Ascending aorta (tissue), 2 donors: Measurements from ENCODE around the gene TCEA2. TPM values are rescaled to one million over a fixed set of nuclear protein-coding genes. Genes with fewer than 3 reads are reported as not detected.

Experiments used
- DNase-seq, 2 donors: peaks; one replicate each; pipeline ENCODE4 v3.0.0-alpha.2; 2019; ENCODE audit warnings: low spot score in 2 of 2
- H3K27ac ChIP-seq, 2 donors: fragments of 200-600 bp; sonication (generic); one replicate each; pipeline ENCODE4 v1.5.1; 2016 to 2017; ENCODE audit warnings: mild to moderate bottlenecking in 1 of 2
- H3K27me3 ChIP-seq: fragments of 200-600 bp; sonication (generic); one replicate; pipeline ENCODE4 v1.5.1; 2017
- H3K36me3 ChIP-seq, 2 donors: fragments of 200-600 bp; sonication (generic); one replicate each; pipeline ENCODE4 v1.5.1; 2016
- H3K4me1 ChIP-seq, 2 donors: fragments of 200-600 bp; sonication (generic); one replicate each; pipeline ENCODE4 v1.5.1; 2016 to 2017; ENCODE audit warnings: mild to moderate bottlenecking in 1 of 2
- H3K4me3 ChIP-seq, 2 donors: fragments of 200-600 bp; sonication (generic); one replicate each; pipeline ENCODE4 v1.5.1; 2016 to 2017; ENCODE audit warnings: mild to moderate bottlenecking in 1 of 2
- H3K9me3 ChIP-seq, 2 donors: fragments of 200-600 bp; sonication (generic); one replicate each; pipeline ENCODE4 v1.5.1; 2016
- CTCF ChIP-seq, 3 experiments: fragments of 200-600 bp in 2 of 3; fragments of 450-650 bp in 1 of 3; sonication (generic) in 2 of 3; IDR thresholded peaks; one replicate each; pipeline ENCODE4 v1.5.1; 2016 to 2019; ENCODE audit warnings: antibody characterized with exemption in 3 of 3, mild to moderate bottlenecking in 1 of 3, moderate library complexity in 1 of 3
- intact Hi-C: fragments of 100-400 bp; cut with DNase I; formaldehyde crosslinking; loops from one replicate; pipeline ENCODE4 v1.15.1; 2023
- total RNA-seq: library from RNA; depleted of rRNA; stranded (reverse); fragments of >200 nt; gene quantifications from one replicate; pipeline ENCODE4 v1.1.0, GENCODE V29; 2016

TCEA2 gene
- total RNA-seq, 1 donor from 2014 or later: 61.4 TPM

GRCh38 chr20:64111841-64112641 lies 49.0 kb downstream of the TCEA2 start:
- no peaks in the 10 kb centered on the region for H3K4me1 ChIP-seq
- H3K4me3 ChIP-seq: no peak overlapping the region
- no peaks in the 10 kb centered on the region for H3K36me3 ChIP-seq
- no peak for TF ChIP-seq CTCF (IDR thresholded peaks at IDR 0.05)
- no peaks in the 10 kb centered on the region for H3K9me3 ChIP-seq
- peak; percentile 2 to 43 for DNase-seq
- H3K27ac ChIP-seq: no peak overlapping the region
- intact Hi-C loops: no loop called here
- no peaks in the 10 kb centered on the region for H3K27me3 ChIP-seq

- Histone ChIP-seq H3K4me3 (no peak overlapping the region), H3K36me3 (no peaks in the 10 kb centered on the region), H3K27ac (no peak overlapping the region), H3K4me1 (no peaks in the 10 kb centered on the region), H3K9me3 (no peaks in the 10 kb centered on the region), H3K27me3 (no peaks in the 10 kb centered on the region)
- intact Hi-C loops: no loop called here
- TF ChIP-seq CTCF (IDR thresholded peaks at IDR 0.05): no peak
- peak in 1 of 2 donors; percentile 1 for DNase-seq
Observed at GRCh38 chr20:64112691-64113443, 49.9 kb downstream of the TCEA2 start.

- H3K4me3 ChIP-seq: no peak overlapping the region
- TF ChIP-seq CTCF (IDR thresholded peaks at IDR 0.05): no peak
- H3K4me1 ChIP-seq: no peaks in the 10 kb centered on the region
- DNase-seq: no peak
- H3K27me3 ChIP-seq: no peaks in the 10 kb centered on the region
- H3K9me3 ChIP-seq: no peaks in the 10 kb centered on the region
- H3K27ac ChIP-seq: no peak overlapping the region
- intact Hi-C loops: no loop called here
- H3K36me3 ChIP-seq: no peaks in the 10 kb centered on the region
Observed at GRCh38 chr20:64113444-64113775, 50.4 kb downstream of the TCEA2 start.

- DNase-seq: no peak
- no peak overlapping the region for H3K4me3 ChIP-seq
- TF ChIP-seq CTCF (IDR thresholded peaks at IDR 0.05): no peak
- no peaks in the 10 kb centered on the region for H3K4me1 ChIP-seq
- H3K36me3 ChIP-seq: no peaks in the 10 kb centered on the region
- no peaks in the 10 kb centered on the region for H3K27me3 ChIP-seq
- no peaks in the 10 kb centered on the region for H3K9me3 ChIP-seq
- H3K27ac ChIP-seq: no peak overlapping the region
- intact Hi-C loops: no loop called here
Observed at GRCh38 chr20:64113796-64114355, 50.9 kb downstream of the TCEA2 start.

- Histone ChIP-seq H3K9me3 (no peaks in the 10 kb centered on the region), H3K27ac (no peak overlapping the region), H3K4me3 (no peak overlapping the region), H3K36me3 (no peaks in the 10 kb centered on the region), H3K4me1 (no peaks in the 10 kb centered on the region), H3K27me3 (no peaks in the 10 kb centered on the region)
- TF ChIP-seq CTCF (IDR thresholded peaks at IDR 0.05): no peak
- intact Hi-C loops: no loop called here
- DNase-seq: no peak
Observed at GRCh38 chr20:64114356-64114971, 51.5 kb downstream of the TCEA2 start.
